Measurements from ENCODE around the gene DLX5. TPM values are rescaled to one million over a fixed set of nuclear protein-coding genes. Genes with fewer than 3 reads are reported as not detected.
A peak's percentile ranks its signal among the peaks of the same experiment; 100 is the strongest.

Gene DLX5
- total and polyA plus RNA-seq, 4 donors = 1.1 to 1.4 TPM; not detected in 2

GRCh38 chr7:97008275-97008917, 16.2 kb downstream of the DLX5 start:
- Histone ChIP-seq H3K9me3 (ENCODE audit: control insufficient read depth, low read length) (peaks cover 2% of the 10 kb centered on the region), H3K4me3 (ENCODE audit: low read length in 2 of 2) (no peak overlapping the region), H3K4me1 (ENCODE audit: control insufficient read depth in 1 of 2, insufficient read depth in 2 of 2, low read length in 2 of 2) (no peaks in the 10 kb centered on the region), H3K36me3 (ENCODE audit: control insufficient read depth in 1 of 2, insufficient read depth in 2 of 2, low read length in 1 of 2) (no peaks in the 10 kb centered on the region), H3K27me3 (ENCODE audit: control insufficient read depth in 1 of 2, insufficient read depth in 2 of 2, low read length in 1 of 2) (no peaks in the 10 kb centered on the region), H3K27ac (ENCODE audit: low read depth in 1 of 2, low read length in 2 of 2) (no peak overlapping the region)
- 97 to 98% methylated on average over 3 of the region's 3 CpGs for WGBS, 2 donors
- intact Hi-C loops (cut with DNase I) = no loop called here
- no peak for ATAC-seq (ENCODE audit: low FRiP score)
- no peak for DNase-seq

GRCh38 chr7:97007583-97007861, 17.1 kb downstream of the DLX5 start:
- H3K36me3 ChIP-seq (ENCODE audit: control insufficient read depth in 1 of 2, insufficient read depth in 2 of 2, low read length in 1 of 2) = no peaks in the 10 kb centered on the region
- H3K9me3 ChIP-seq (ENCODE audit: control insufficient read depth, low read length) = peaks cover 2% of the 10 kb centered on the region
- intact Hi-C loops (cut with DNase I) = no loop called here
- H3K27me3 ChIP-seq (ENCODE audit: control insufficient read depth in 1 of 2, insufficient read depth in 2 of 2, low read length in 1 of 2) = peaks cover 0 to 2% of the 10 kb centered on the region in 2 donors
- WGBS, 2 donors = 66 to 84% methylated on average over 8 of the region's 8 CpGs
- no peak overlapping the region for H3K4me3 ChIP-seq (ENCODE audit: low read length in 2 of 2)
- no peaks in the 10 kb centered on the region for H3K4me1 ChIP-seq (ENCODE audit: control insufficient read depth in 1 of 2, insufficient read depth in 2 of 2, low read length in 2 of 2)
- DNase-seq (no peak), ATAC-seq (ENCODE audit: low FRiP score) (no peak)
- H3K27ac ChIP-seq (ENCODE audit: low read depth in 1 of 2, low read length in 2 of 2) = no peak overlapping the region

GRCh38 chr7:97006816-97007582, 17.6 kb downstream of the DLX5 start:
- Histone ChIP-seq H3K27me3 (ENCODE audit: control insufficient read depth in 1 of 2, insufficient read depth in 2 of 2, low read length in 1 of 2) (peaks cover 0 to 2% of the 10 kb centered on the region in 2 donors), H3K4me3 (ENCODE audit: low read length in 2 of 2) (no peak overlapping the region), H3K27ac (ENCODE audit: low read depth in 1 of 2, low read length in 2 of 2) (no peak overlapping the region), H3K4me1 (ENCODE audit: control insufficient read depth in 1 of 2, insufficient read depth in 2 of 2, low read length in 2 of 2) (no peaks in the 10 kb centered on the region), H3K36me3 (ENCODE audit: control insufficient read depth in 1 of 2, insufficient read depth in 2 of 2, low read length in 1 of 2) (no peaks in the 10 kb centered on the region), H3K9me3 (ENCODE audit: control insufficient read depth, low read length) (peaks cover 4% of the 10 kb centered on the region)
- DNase-seq (no peak), ATAC-seq (ENCODE audit: low FRiP score) (no peak)
- WGBS, 2 donors = 16 to 33% methylated on average over 39 of the region's 39 CpGs
- intact Hi-C loops (cut with DNase I) = no loop called here

GRCh38 chr7:97006055-97006815, 18.4 kb downstream of the DLX5 start:
- Histone ChIP-seq H3K9me3 (ENCODE audit: control insufficient read depth, low read length) (peaks cover 4% of the 10 kb centered on the region), H3K36me3 (ENCODE audit: control insufficient read depth in 1 of 2, insufficient read depth in 2 of 2, low read length in 1 of 2) (no peaks in the 10 kb centered on the region), H3K4me1 (ENCODE audit: control insufficient read depth in 1 of 2, insufficient read depth in 2 of 2, low read length in 2 of 2) (no peaks in the 10 kb centered on the region), H3K27ac (ENCODE audit: low read depth in 1 of 2, low read length in 2 of 2) (no peak overlapping the region), H3K4me3 (ENCODE audit: low read length in 2 of 2) (peak overlapping the region in 1 of 2 donors; percentile 8), H3K27me3 (ENCODE audit: control insufficient read depth in 1 of 2, insufficient read depth in 2 of 2, low read length in 1 of 2) (peaks cover 0 to 2% of the 10 kb centered on the region in 2 donors)
- intact Hi-C loops (cut with DNase I) = no loop called here
- DNase-seq (no peak), ATAC-seq (ENCODE audit: low FRiP score) (peak; percentile 64)
- 1 to 2% methylated on average over 64 to 83 of the region's 83 CpGs for WGBS, 2 donors

GRCh38 chr7:97005183-97006054, 19.2 kb downstream of the DLX5 start, which contains the start of gene DLX6:
Gene DLX6 (plus strand): TSS chr7:97005553. CDS start chr7:97005978, 425 bp downstream.
- Histone ChIP-seq H3K36me3 (ENCODE audit: control insufficient read depth in 1 of 2, insufficient read depth in 2 of 2, low read length in 1 of 2) (no peaks in the 10 kb centered on the region), H3K4me1 (ENCODE audit: control insufficient read depth in 1 of 2, insufficient read depth in 2 of 2, low read length in 2 of 2) (no peaks in the 10 kb centered on the region), H3K27me3 (ENCODE audit: control insufficient read depth in 1 of 2, insufficient read depth in 2 of 2, low read length in 1 of 2) (peaks cover 0 to 2% of the 10 kb centered on the region in 2 donors), H3K9me3 (ENCODE audit: control insufficient read depth, low read length) (peaks cover 4% of the 10 kb centered on the region), H3K4me3 (ENCODE audit: low read length in 2 of 2) (peak within 1 kb of the TSS in 1 of 2 donors; percentile 8), H3K27ac (ENCODE audit: low read depth in 1 of 2, low read length in 2 of 2) (no peak within 1 kb of the TSS)
- 4 to 5% methylated on average over 40 to 44 of the region's 44 CpGs for WGBS, 2 donors
- intact Hi-C loops (cut with DNase I) = no loop called here
- DNase-seq (peak in 1 of 2 donors; percentile 56), ATAC-seq (ENCODE audit: low FRiP score) (peak; percentile 12)

- Histone ChIP-seq H3K9me3 (ENCODE audit: control insufficient read depth, low read length) (peaks cover 2% of the 10 kb centered on the region), H3K27me3 (ENCODE audit: control insufficient read depth in 1 of 2, insufficient read depth in 2 of 2, low read length in 1 of 2) (peaks cover 0 to 2% of the 10 kb centered on the region in 2 donors)
Observed at GRCh38 chr7:97004247-97005182, 20.1 kb downstream of the DLX5 start.

GRCh38 chr7:97003262-97004246, 21.1 kb downstream of the DLX5 start:
- no peaks in the 10 kb centered on the region for H3K4me1 ChIP-seq (ENCODE audit: control insufficient read depth in 1 of 2, insufficient read depth in 2 of 2, low read length in 2 of 2)
- no peak overlapping the region for H3K27ac ChIP-seq (ENCODE audit: low read depth in 1 of 2, low read length in 2 of 2)
- WGBS, 2 donors = 6 to 12% methylated on average over 49 of the region's 49 CpGs
- H3K27me3 ChIP-seq (ENCODE audit: control insufficient read depth in 1 of 2, insufficient read depth in 2 of 2, low read length in 1 of 2) = peaks cover 0 to 2% of the 10 kb centered on the region in 2 donors
- H3K4me3 ChIP-seq (ENCODE audit: low read length in 2 of 2) = no peak overlapping the region
- intact Hi-C loops (cut with DNase I) = no loop called here
- H3K9me3 ChIP-seq (ENCODE audit: control insufficient read depth, low read length) = peaks cover 2% of the 10 kb centered on the region
- DNase-seq (no peak), ATAC-seq (ENCODE audit: low FRiP score) (no peak)
- H3K36me3 ChIP-seq (ENCODE audit: control insufficient read depth in 1 of 2, insufficient read depth in 2 of 2, low read length in 1 of 2) = no peaks in the 10 kb centered on the region

More at GRCh38 chr7:97004247-97005182, 20.1 kb downstream of the DLX5 start:
- WGBS, 2 donors = 9 to 14% methylated on average over 20 of the region's 20 CpGs
- H3K4me1 ChIP-seq (ENCODE audit: control insufficient read depth in 1 of 2, insufficient read depth in 2 of 2, low read length in 2 of 2) = no peaks in the 10 kb centered on the region
- no peak overlapping the region for H3K27ac ChIP-seq (ENCODE audit: low read depth in 1 of 2, low read length in 2 of 2)
- H3K36me3 ChIP-seq (ENCODE audit: control insufficient read depth in 1 of 2, insufficient read depth in 2 of 2, low read length in 1 of 2) = no peaks in the 10 kb centered on the region
- ATAC-seq (ENCODE audit: low FRiP score) (no peak), DNase-seq (no peak)
- no peak overlapping the region for H3K4me3 ChIP-seq (ENCODE audit: low read length in 2 of 2)
- intact Hi-C loops (cut with DNase I) = no loop called here

Data from aorta (tissue), 5 donors.